Stimulated activated CD4-positive, alpha-beta T cell treated with anti-CD3 and anti-CD28 coated beads, Interleukin-15, amount 100 ng/mL, for 24 hours (primary cell): ENCODE measurements around the gene FIG4.
"Not testable (repeated sequence)": the region's sequence is repeated elsewhere in the genome, so short reads cannot be mapped to it uniquely, and the experiment has no call there.

Experiments used
- DNase-seq: peaks from one replicate; pipeline ENCODE4 v3.0.0-alpha.2; 2020

FIG4 gene

GRCh38 chr6:109861946-109862345 is 170.8 kb downstream of the FIG4 start:
- no peak for DNase-seq

GRCh38 chr6:109864050-109864449 is 173.0 kb downstream of the FIG4 start:
- DNase-seq, result no peak

GRCh38 chr6:109865968-109866367 is 174.9 kb downstream of the FIG4 start:
- no peak for DNase-seq

GRCh38 chr6:109867009-109867969 is 176.2 kb downstream of the FIG4 start:
- DNase-seq, result no peak

GRCh38 chr6:109867970-109868358 is 176.9 kb downstream of the FIG4 start:
- DNase-seq, result no peak

- DNase-seq, result not testable (repeated sequence)
Observed at GRCh38 chr6:109869398-109870088, 178.4 kb downstream of the FIG4 start.

- no peak for DNase-seq
Observed at GRCh38 chr6:109870089-109870410, 179.0 kb downstream of the FIG4 start.

GRCh38 chr6:109872549-109872948 is 181.5 kb downstream of the FIG4 start:
- no peak for DNase-seq

- DNase-seq, result no peak
Observed at GRCh38 chr6:109872968-109873545, 182.0 kb downstream of the FIG4 start.

GRCh38 chr6:109874086-109874485 is 183.0 kb downstream of the FIG4 start:
- no peak for DNase-seq

- DNase-seq, result no peak
Observed at GRCh38 chr6:109874621-109875020, 183.5 kb downstream of the FIG4 start.
